Activated CD4-positive, alpha-beta T cell treated with anti-CD3 and anti-CD28 coated beads, Interleukin-2, amount 50 U/mL, for 16 hours (primary cell): ENCODE results near the gene HS3ST6.

Source experiments
- DNase-seq: peaks from one replicate; pipeline ENCODE4 v3.0.0-alpha.2; 2020

The HS3ST6 gene

DNA sequence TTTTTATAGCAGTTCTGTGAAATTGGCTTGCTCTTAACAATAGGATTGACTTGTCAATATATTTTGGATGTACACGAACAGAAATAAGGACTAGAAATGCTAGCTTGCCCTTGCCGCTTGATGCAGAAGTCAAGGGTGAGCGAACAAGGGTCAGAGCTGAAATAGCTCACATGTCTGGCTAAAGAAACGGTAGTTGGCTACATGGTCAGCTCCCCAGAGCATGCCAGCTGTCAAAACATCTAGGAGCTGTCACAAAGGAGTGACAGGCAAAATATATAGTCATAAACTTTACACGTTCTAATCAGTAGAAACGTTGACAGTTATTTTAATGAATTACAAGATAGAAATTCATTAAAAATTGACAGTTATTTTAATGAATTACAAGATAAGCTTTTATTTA is 43.4 kb downstream of the HS3ST6 start:
- DNase-seq = no peak

DNA sequence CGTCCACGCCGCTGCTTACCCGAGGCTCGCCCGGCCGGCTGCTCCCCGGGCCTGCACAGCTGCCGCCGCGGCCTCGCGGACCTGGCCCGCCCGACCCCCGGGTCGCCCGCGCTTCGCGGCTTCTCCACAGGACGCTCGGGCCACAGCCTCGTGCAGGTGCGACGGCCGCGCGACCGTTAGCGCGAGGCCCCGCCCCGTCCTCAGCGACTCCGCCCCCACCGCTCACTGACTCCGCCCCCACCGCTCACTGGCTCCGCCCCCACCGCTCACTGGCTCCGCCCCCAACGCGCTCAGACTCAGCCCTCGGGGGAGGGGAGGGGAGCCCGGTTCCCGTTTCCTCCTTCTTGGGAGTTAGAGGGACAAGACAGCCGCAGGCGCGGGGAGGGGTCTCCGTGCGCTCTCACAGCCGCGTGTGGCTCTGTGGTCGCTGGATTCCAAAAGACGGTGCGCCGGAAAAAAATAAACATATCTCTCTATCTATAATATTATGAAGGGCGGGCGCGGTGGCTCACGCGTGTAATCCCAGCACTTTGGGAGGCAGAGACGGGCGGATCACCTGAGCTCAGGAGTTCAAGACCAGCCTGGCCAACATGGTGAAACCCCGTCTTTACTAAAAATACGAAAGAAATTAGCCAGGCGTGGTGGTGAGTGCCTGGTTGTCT is 46.1 kb downstream of the HS3ST6 start, which contains the start of gene MEIOB:
TSS of gene MEIOB (minus strand) at position 191 of the 662 bp plus-strand sequence. CDS start 3,989 bp downstream, outside the sequence.
- DNase-seq = peak; percentile 14

DNA sequence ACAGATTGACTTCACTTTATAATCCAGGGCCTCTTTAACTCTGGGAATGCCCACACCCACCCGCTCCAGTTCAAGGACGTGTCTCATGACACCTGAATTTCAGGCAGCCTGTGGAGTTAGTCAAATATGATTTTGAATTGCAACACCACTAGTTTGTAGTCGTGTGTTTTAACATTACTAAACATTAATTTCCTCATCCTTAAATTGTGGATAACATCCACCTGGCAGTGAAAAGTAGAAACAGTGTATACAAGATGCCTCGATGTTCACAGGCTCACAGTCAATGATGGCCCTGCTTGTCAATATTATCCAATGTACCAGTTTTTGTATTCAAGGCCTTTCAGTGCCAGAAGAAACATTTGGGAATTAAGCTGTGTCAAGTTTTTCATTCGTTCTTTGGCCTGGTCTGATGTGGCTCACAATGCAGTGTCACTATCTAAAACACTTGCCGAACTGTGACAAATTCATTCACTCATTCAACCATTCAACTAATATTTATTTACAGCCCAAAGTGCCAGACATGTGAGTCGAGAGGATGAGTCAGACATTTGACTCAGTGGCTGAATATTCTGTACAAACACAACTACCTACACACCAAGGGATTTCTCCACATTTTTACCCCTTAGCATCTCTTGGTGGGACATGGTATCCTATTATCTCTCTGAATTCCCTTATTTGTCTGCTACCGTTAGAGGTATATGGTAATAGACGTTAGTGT is 47.7 kb downstream of the HS3ST6 start:
- DNase-seq = no peak

DNA sequence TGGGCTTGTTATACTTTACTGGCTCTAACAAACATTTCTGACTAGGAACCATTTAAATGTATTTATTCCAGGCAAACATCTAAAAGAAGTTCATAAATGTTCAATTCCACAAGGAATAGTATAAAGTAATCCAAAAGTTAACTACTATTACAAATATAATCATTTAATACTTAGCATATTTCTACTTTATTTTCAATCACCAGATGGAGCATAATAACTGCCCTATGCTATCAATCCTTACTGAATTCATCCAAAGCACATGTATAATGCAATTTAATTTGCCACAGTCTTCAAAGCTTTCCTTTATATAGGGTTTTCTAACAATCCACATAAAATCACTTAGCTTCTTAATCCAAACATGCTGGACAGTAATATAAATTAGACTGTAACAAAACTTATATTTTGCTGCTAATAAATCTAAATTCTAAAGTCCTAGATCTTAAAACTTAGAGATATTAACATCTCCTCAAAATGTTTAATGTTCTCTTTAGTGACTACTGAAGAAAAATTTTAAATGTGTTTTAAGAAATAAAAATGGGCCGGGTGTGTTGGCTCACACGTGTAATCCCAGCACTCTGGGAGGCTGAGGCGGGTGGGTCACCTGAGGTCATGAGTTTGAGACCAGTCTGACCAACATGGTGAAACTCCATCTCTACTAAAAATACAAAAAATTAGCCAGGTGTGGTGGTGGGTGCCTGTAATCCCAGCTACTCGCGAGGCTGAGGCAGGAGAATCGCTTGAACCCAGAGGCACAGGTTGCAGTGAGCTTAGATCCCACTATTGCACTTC is 52.1 kb downstream of the HS3ST6 start:
- DNase-seq = no peak

DNA sequence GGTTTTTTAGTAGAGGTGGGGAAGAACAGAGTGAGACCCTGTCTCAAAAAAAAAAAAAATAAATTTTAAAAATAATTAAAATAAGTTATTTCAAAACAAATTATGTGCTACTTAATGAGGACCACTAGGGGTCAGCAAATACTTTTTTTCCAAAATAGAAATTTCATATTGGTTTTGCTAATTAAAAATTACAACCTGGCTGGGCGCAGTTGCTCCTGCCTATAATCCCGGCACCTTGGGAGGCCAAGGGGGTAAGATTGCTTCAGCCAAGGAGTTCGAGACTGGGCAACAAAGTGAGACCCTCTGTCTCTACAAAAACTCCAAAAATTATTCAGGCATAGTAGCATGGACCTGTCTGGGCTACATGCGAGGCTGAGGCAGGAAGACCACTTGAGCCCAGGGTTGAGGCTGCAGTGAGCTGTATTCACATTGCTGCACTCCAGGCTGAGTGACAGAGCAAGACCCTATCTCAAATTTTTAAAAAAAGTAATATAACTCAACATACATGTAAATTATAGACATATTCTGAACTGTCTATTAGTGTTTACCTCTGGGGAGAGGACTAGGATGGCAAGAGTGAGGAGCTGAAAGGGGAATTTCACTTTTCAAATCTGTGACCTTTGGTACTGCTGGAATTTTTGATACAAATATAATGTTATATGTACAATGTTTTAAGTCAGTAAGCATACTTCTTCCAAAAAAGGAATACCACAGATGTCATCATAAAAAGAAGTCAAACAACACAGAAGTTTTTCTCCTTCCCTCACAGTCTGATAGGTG is 54.3 kb downstream of the HS3ST6 start:
- peak; percentile 21 for DNase-seq

DNA sequence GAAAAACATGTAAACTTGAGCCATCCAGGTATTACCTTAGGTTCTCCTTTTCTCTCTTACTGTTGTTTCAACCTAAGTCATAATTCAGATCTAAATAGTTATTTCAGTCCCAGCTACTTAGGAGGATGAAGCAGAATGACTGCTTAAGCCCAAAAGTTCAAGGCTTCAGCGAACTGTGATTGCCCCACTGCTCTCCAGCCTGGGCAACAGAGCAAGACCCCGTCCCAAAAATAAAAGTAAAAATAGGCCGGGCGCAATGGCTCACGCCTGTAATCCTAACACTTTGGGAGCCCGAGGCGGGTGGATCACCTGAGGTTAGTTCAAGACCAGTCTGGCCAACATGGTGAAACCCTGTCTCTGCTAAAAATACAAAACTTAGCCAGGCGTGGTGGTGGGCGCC is 55.8 kb downstream of the HS3ST6 start:
- no peak for DNase-seq

DNA sequence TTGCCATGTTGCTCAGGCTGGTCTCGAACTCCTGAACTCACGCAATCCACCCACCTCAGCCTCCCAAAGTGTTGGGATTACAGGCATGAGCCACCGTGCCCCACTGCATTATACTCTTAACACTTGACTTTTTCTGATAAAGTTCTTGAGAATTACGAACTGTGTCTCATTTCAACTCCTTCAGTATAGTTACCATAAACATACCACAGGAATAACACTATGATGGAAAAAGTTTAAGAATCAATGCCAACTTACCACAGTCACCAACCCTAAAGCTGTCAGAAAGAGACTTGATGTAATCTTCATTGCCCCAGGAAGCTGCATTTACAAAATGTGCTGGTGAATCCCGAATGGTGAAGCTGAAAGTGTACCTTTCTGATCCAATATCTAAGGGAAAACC is 56.5 kb downstream of the HS3ST6 start:
- DNase-seq = no peak
